PC-9 (cell line): Measurements from ENCODE around the gene TRAPPC10. TPM values are rescaled to one million over a fixed set of nuclear protein-coding genes. Genes with fewer than 3 reads are reported as not detected.

Experiments used
- BruUV-seq: library from RNA; stranded (reverse); fragments of 400-500 nt; replicated peaks from 2 replicates; lab custom pipeline; 2021; lab: Mats Ljungman, UMichigan
- CTCF ChIA-PET: fragments of 300-600 bp; sonication (Branson Sonifier 250); formaldehyde crosslinking; loops from one replicate; lab custom pipeline; 2022; ENCODE audit warnings: antibody characterized with exemption; lab: Charles Lee
- POLR2A ChIA-PET: fragments of 300-600 bp; sonication (Branson Sonifier 250); formaldehyde crosslinking; loops from one replicate; lab custom pipeline; 2022; ENCODE audit warnings: antibody characterized with exemption; ENCODE audit not compliant: unreplicated experiment; lab: Charles Lee
- DNase-seq, 2 experiments: peaks; one replicate each; pipeline versions ENCODE4 v3.0.0 to v3.0.0-alpha.2; 2015 to 2022; ENCODE audit warnings: mixed read lengths in 1 of 2
- H2AFZ ChIP-seq: fragments of 200-600 bp; sonication (generic); 2 replicates; pipeline ENCODE4 v1.8.1; 2017; ENCODE audit warnings: antibody characterized with exemption
- H3F3A ChIP-seq: fragments of 200-600 bp; sonication (generic); 2 replicates; pipeline ENCODE4 v1.8.1; 2017; ENCODE audit warnings: antibody characterized with exemption, mild to moderate bottlenecking, low read depth; ENCODE audit not compliant: insufficient read depth
- H3K27ac ChIP-seq: fragments of 200-600 bp; sonication (generic); 2 replicates; pipeline ENCODE4 v1.6.1; 2016; ENCODE audit warnings: mixed run types
- H3K27me3 ChIP-seq: fragments of 200-600 bp; sonication (generic); 2 replicates; pipeline ENCODE4 v1.6.1; 2016; ENCODE audit warnings: low read depth, mixed run types; ENCODE audit not compliant: insufficient read depth
- H3K36me3 ChIP-seq: fragments of 200-600 bp; sonication (generic); 2 replicates; pipeline ENCODE4 v1.6.1; 2016; ENCODE audit warnings: low read depth, mixed run types
- H3K4me1 ChIP-seq: fragments of 200-600 bp; sonication (generic); replicated peaks from 2 replicates; pipeline ENCODE4 v1.6.1; 2016; ENCODE audit warnings: mixed run types; ENCODE audit not compliant: insufficient read depth
- H3K4me2 ChIP-seq: fragments of 200-600 bp; sonication (generic); 2 replicates; pipeline ENCODE4 v1.6.1; 2017; ENCODE audit warnings: mixed run types
- H3K4me3 ChIP-seq: fragments of 200-600 bp; sonication (generic); 2 replicates; pipeline ENCODE4 v1.6.1; 2016; ENCODE audit warnings: mixed run types
- H3K79me2 ChIP-seq: fragments of 200-600 bp; sonication (generic); 2 replicates; pipeline ENCODE4 v1.6.1; 2017; ENCODE audit warnings: low read depth, mixed run types
- H3K9me2 ChIP-seq: fragments of 200-600 bp; sonication (generic); 2 replicates; pipeline ENCODE4 v1.8.1; 2017; ENCODE audit warnings: mild to moderate bottlenecking; ENCODE audit not compliant: insufficient read depth
- H3K9me3 ChIP-seq: fragments of 200-600 bp; sonication (generic); 2 replicates; pipeline ENCODE4 v1.8.1; 2016; ENCODE audit warnings: low read depth; ENCODE audit not compliant: insufficient read depth
- H4K20me1 ChIP-seq: fragments of 200-600 bp; sonication (generic); 2 replicates; pipeline ENCODE4 v1.8.1; 2017; ENCODE audit not compliant: insufficient read depth
- CTCF ChIP-seq: fragments of 200-600 bp; sonication (generic); conservative IDR thresholded peaks from 2 replicates; pipeline ENCODE4 v1.6.1; 2017; ENCODE audit warnings: mixed run types, antibody characterized with exemption, mild to moderate bottlenecking, moderate library complexity
- EZH2 ChIP-seq: fragments of 200-600 bp; sonication (generic); IDR thresholded peaks from 2 replicates; pipeline ENCODE4 v1.8.0; 2017; ENCODE audit warnings: antibody characterized with exemption, low read depth
- intact Hi-C: fragments of 100-400 bp; cut with micrococcal nuclease; formaldehyde crosslinking; loops from one replicate; pipeline ENCODE4 v1.10.0; 2022; ENCODE audit not compliant: unreplicated experiment
- total RNA-seq: library from RNA; stranded (reverse); gene quantifications from 2 replicates; pipeline ENCODE4 v1.2.3, GENCODE V29; 2021

Gene TRAPPC10
- total RNA-seq, 1 experiment from 2014 or later, result 27.2 TPM

- no peak overlapping the region for H3K27ac ChIP-seq
- no peaks in the 10 kb centered on the region for H4K20me1 ChIP-seq
- no peak overlapping the region for H2AFZ ChIP-seq
- no peaks in the 10 kb centered on the region for H3K27me3 ChIP-seq
- H3K79me2 ChIP-seq, result no peaks in the 10 kb centered on the region
- peaks cover 19% of the 10 kb centered on the region for H3K4me1 ChIP-seq
- H3K4me2 ChIP-seq, result no peak overlapping the region
- H3K9me3 ChIP-seq, result no peaks in the 10 kb centered on the region
- intact Hi-C loops, result no loop called here
- no peaks in the 10 kb centered on the region for H3K36me3 ChIP-seq
- no TSS peak for BruUV-seq
- H3F3A ChIP-seq, result peaks cover 9% of the 10 kb centered on the region; the same call in 1 of the 2 replicates
- no peak overlapping the region for H3K4me3 ChIP-seq
- no peaks in the 10 kb centered on the region for H3K9me2 ChIP-seq
- no peak for DNase-seq
- CTCF ChIA-PET, result no interaction called here
- TF ChIP-seq CTCF (no peak), EZH2 (no peak)
- POLR2A ChIA-PET, result interaction anchor here (0.6 kb wide), 1 partner anchor 1106 kb away, joined by 3 read pairs; no protein-coding TSS in a partner anchor
Observed at GRCh38 chr21:44084496-44085241, 72.6 kb downstream of the TRAPPC10 start.

- no peaks in the 10 kb centered on the region for H3K36me3 ChIP-seq
- H3K4me2 ChIP-seq, result no peak overlapping the region
- intact Hi-C loops, result no loop called here
- BruUV-seq, result no TSS peak
- no peak overlapping the region for H2AFZ ChIP-seq
- ChIA-PET POLR2A (no interaction called here), CTCF (no interaction called here)
- H4K20me1 ChIP-seq, result no peaks in the 10 kb centered on the region
- H3K9me3 ChIP-seq, result no peaks in the 10 kb centered on the region
- no peaks in the 10 kb centered on the region for H3K9me2 ChIP-seq
- peaks cover 19% of the 10 kb centered on the region for H3K4me1 ChIP-seq
- TF ChIP-seq CTCF (no peak), EZH2 (no peak)
- no peaks in the 10 kb centered on the region for H3K27me3 ChIP-seq
- H3K27ac ChIP-seq, result no peak overlapping the region
- peaks cover 9% of the 10 kb centered on the region; the same call in 1 of the 2 replicates for H3F3A ChIP-seq
- no peak for DNase-seq
- no peaks in the 10 kb centered on the region for H3K79me2 ChIP-seq
- no peak overlapping the region for H3K4me3 ChIP-seq
Observed at GRCh38 chr21:44085491-44086321, 73.6 kb downstream of the TRAPPC10 start.

- H3K9me2 ChIP-seq, result no peaks in the 10 kb centered on the region
- ChIA-PET CTCF (no interaction called here), POLR2A (no interaction called here)
- H3K79me2 ChIP-seq, result no peaks in the 10 kb centered on the region
- no peak overlapping the region for H2AFZ ChIP-seq
- no peak overlapping the region for H3K27ac ChIP-seq
- H4K20me1 ChIP-seq, result no peaks in the 10 kb centered on the region
- TF ChIP-seq CTCF, result no peak
- TF ChIP-seq EZH2, result no peak
- no TSS peak for BruUV-seq
- DNase-seq, result no peak
- peaks cover 9% of the 10 kb centered on the region; the same call in 1 of the 2 replicates for H3F3A ChIP-seq
- no peak overlapping the region for H3K4me3 ChIP-seq
- intact Hi-C loops, result no loop called here
- no peaks in the 10 kb centered on the region for H3K36me3 ChIP-seq
- no peaks in the 10 kb centered on the region for H3K9me3 ChIP-seq
- no peak overlapping the region for H3K4me2 ChIP-seq
- H3K4me1 ChIP-seq, result peaks cover 19% of the 10 kb centered on the region
- H3K27me3 ChIP-seq, result no peaks in the 10 kb centered on the region
Observed at GRCh38 chr21:44086636-44087425, 74.7 kb downstream of the TRAPPC10 start.
